Stomach smooth muscle (tissue), 2 donors: ENCODE results near the gene PRKAR1B.

Experiments used
- H3K27ac ChIP-seq: one replicate; pipeline ENCODE4 v1.7.0; 2013; ENCODE audit warnings: mild to moderate bottlenecking, low read length, inconsistent platforms
- H3K27me3 ChIP-seq, 2 donors: one replicate each; pipeline ENCODE4 v1.7.0; 2013; ENCODE audit warnings: low read length in 2 of 2; ENCODE audit not compliant: insufficient read depth in 2 of 2, control insufficient read depth in 1 of 2
- H3K36me3 ChIP-seq, 2 donors: one replicate each; pipeline ENCODE4 v1.7.0; 2013; ENCODE audit warnings: low read length in 2 of 2; ENCODE audit not compliant: control insufficient read depth in 2 of 2, insufficient read depth in 2 of 2
- H3K4me1 ChIP-seq: one replicate; pipeline ENCODE4 v1.7.0; 2013; ENCODE audit warnings: low read length; ENCODE audit not compliant: control insufficient read depth, insufficient read depth
- H3K4me3 ChIP-seq, 2 donors: one replicate each; pipeline ENCODE4 v1.7.0; 2013; ENCODE audit warnings: low read length in 2 of 2
- H3K9ac ChIP-seq, 2 donors: one replicate each; pipeline ENCODE4 v1.7.0; 2013; ENCODE audit warnings: low read length in 2 of 2, mild to moderate bottlenecking in 1 of 2
- H3K9me3 ChIP-seq, 2 donors: one replicate each; pipeline ENCODE4 v1.7.0; 2013; ENCODE audit warnings: low read length in 2 of 2; ENCODE audit not compliant: control insufficient read depth in 2 of 2
- donor health status: healthy.
- donor health status: Pancreatic carcinoma.

The PRKAR1B gene

GRCh38 chr7:676246-676971 is 50.7 kb downstream of the PRKAR1B start:
- Histone ChIP-seq H3K9me3 (no peaks in the 10 kb centered on the region), H3K36me3 (peaks cover 0 to 2% of the 10 kb centered on the region in 2 donors), H3K27ac (no peak overlapping the region), H3K27me3 (no peaks in the 10 kb centered on the region), H3K9ac (no peak overlapping the region), H3K4me1 (peaks cover 5% of the 10 kb centered on the region), H3K4me3 (no peak overlapping the region)

GRCh38 chr7:674454-675410 is 52.3 kb downstream of the PRKAR1B start:
- Histone ChIP-seq H3K36me3 (no peaks in the 10 kb centered on the region), H3K27me3 (no peaks in the 10 kb centered on the region), H3K4me3 (peak overlapping the region in 1 of 2 donors; percentile 62), H3K27ac (peak overlapping the region; percentile 76), H3K4me1 (peaks cover 5% of the 10 kb centered on the region), H3K9ac (peak overlapping the region; percentile 37 to 55), H3K9me3 (no peaks in the 10 kb centered on the region)

GRCh38 chr7:673681-674453 is 53.2 kb downstream of the PRKAR1B start:
- H3K27ac ChIP-seq = peak overlapping the region; percentile 76

GRCh38 chr7:672891-673290 is 54.2 kb downstream of the PRKAR1B start:
- Histone ChIP-seq H3K27ac (no peak overlapping the region), H3K4me3 (no peak overlapping the region), H3K9me3 (no peaks in the 10 kb centered on the region), H3K9ac (no peak overlapping the region), H3K4me1 (peaks cover 14% of the 10 kb centered on the region), H3K27me3 (no peaks in the 10 kb centered on the region), H3K36me3 (no peaks in the 10 kb centered on the region)

More at GRCh38 chr7:673681-674453, 53.2 kb downstream of the PRKAR1B start:
- no peaks in the 10 kb centered on the region for H3K27me3 ChIP-seq
- H3K9ac ChIP-seq = no peak overlapping the region
- peaks cover 5% of the 10 kb centered on the region for H3K4me1 ChIP-seq
- H3K9me3 ChIP-seq = no peaks in the 10 kb centered on the region
- no peak overlapping the region for H3K4me3 ChIP-seq
- H3K36me3 ChIP-seq = no peaks in the 10 kb centered on the region

- Histone ChIP-seq H3K36me3 (no peaks in the 10 kb centered on the region), H3K27me3 (no peaks in the 10 kb centered on the region), H3K4me1 (peaks cover 22% of the 10 kb centered on the region), H3K4me3 (no peak overlapping the region), H3K9me3 (no peaks in the 10 kb centered on the region), H3K9ac (no peak overlapping the region), H3K27ac (no peak overlapping the region)
Measured at GRCh38 chr7:671415-672042, 55.6 kb downstream of the PRKAR1B start.

GRCh38 chr7:670501-671390 is 56.3 kb downstream of the PRKAR1B start:
- Histone ChIP-seq H3K4me1 (peaks cover 30% of the 10 kb centered on the region), H3K27me3 (no peaks in the 10 kb centered on the region), H3K9ac (no peak overlapping the region), H3K9me3 (no peaks in the 10 kb centered on the region), H3K27ac (no peak overlapping the region), H3K4me3 (no peak overlapping the region), H3K36me3 (no peaks in the 10 kb centered on the region)

- Histone ChIP-seq H3K4me1 (peaks cover 43% of the 10 kb centered on the region), H3K4me3 (no peak overlapping the region), H3K9me3 (no peaks in the 10 kb centered on the region), H3K27ac (peak overlapping the region; percentile 82), H3K27me3 (no peaks in the 10 kb centered on the region), H3K9ac (peak overlapping the region; percentile 34 to 64), H3K36me3 (no peaks in the 10 kb centered on the region)
Measured at GRCh38 chr7:668958-669357, 58.1 kb downstream of the PRKAR1B start.

GRCh38 chr7:668139-668931 is 58.7 kb downstream of the PRKAR1B start:
- Histone ChIP-seq H3K36me3 (no peaks in the 10 kb centered on the region), H3K27ac (peak overlapping the region; percentile 82), H3K9me3 (no peaks in the 10 kb centered on the region), H3K9ac (peak overlapping the region; percentile 34 to 64), H3K4me3 (peak overlapping the region in 1 of 2 donors; percentile 61), H3K4me1 (peaks cover 49% of the 10 kb centered on the region), H3K27me3 (no peaks in the 10 kb centered on the region)
